HCT116 (cell line): ENCODE data around the gene LMO7. TPM values are rescaled to one million over a fixed set of nuclear protein-coding genes. Genes with fewer than 3 reads are reported as not detected.
"Not testable (repeated sequence)": the region's sequence is repeated elsewhere in the genome, so short reads cannot be mapped to it uniquely, and the experiment has no call there.

Source experiments
- ATAC-seq: fragments of 200-7000 bp; cut with Tn5 transposase; 2 replicates; pipeline ENCODE4 v1.9.1; 2020; ENCODE audit warnings: mild to moderate bottlenecking, moderate library complexity
- BruUV-seq: library from RNA; stranded (reverse); fragments of 400-500 nt; replicated peaks from 2 replicates; lab custom pipeline; 2021; lab: Mats Ljungman, UMichigan
- CTCF ChIA-PET: fragments of 300-600 bp; sonication (Branson Sonifier 250); formaldehyde crosslinking; loops from one replicate; lab custom pipeline; 2021; ENCODE audit warnings: antibody characterized with exemption; lab: Charles Lee
- POLR2A ChIA-PET: fragments of 300-600, 350-600 bp; sonication (Branson Sonifier 250); formaldehyde crosslinking; loops from one replicate; lab custom pipeline; 2021; ENCODE audit warnings: antibody characterized with exemption; lab: Charles Lee
- RAD21 ChIA-PET, 2 experiments: fragments of 300-600 bp; sonication (Branson Sonifier 250); formaldehyde crosslinking; loops; one replicate each; lab custom pipeline; 2023; ENCODE audit warnings: low total read pairs in 2 of 2; ENCODE audit not compliant: uncharacterized antibody in 2 of 2, unreplicated experiment in 2 of 2, low non-redundant PET in 1 of 2; lab: Charles Lee
- DNase-seq: peaks from one replicate; pipeline ENCODE4 v3.0.0-alpha.2; 2010; ENCODE audit warnings: low read depth, low spot score
- H2AFZ ChIP-seq: fragments of 200-600 bp; shearing (Covaris generic), sonication (generic); 2 replicates; pipeline ENCODE4 v1.6.1; 2017; ENCODE audit warnings: low read depth, mixed run types, mixed read lengths, antibody characterized with exemption, low read length; ENCODE audit not compliant: poor library complexity, severe bottlenecking
- H3K27ac ChIP-seq: 2 replicates; pipeline ENCODE4 v1.5.1; 2012; ENCODE audit warnings: low read depth, low read length
- H3K27me3 ChIP-seq: fragments of 200-600 bp; sonication (generic); 2 replicates; pipeline ENCODE4 v1.6.1; 2016; ENCODE audit warnings: mixed run types, low read length, mixed read lengths; ENCODE audit not compliant: insufficient read depth
- H3K36me3 ChIP-seq, 2 experiments: fragments of 200-500 bp in 1 of 2; fragments of 200-600 bp in 1 of 2; sonication (Bioruptor generic) in 1 of 2; sonication (generic) in 1 of 2; 2 replicates each; pipeline versions ENCODE4 v1.5.1 to v1.6.1; 2014 to 2016; ENCODE audit warnings: low read length in 2 of 2, inconsistent platforms in 1 of 2, mixed read lengths in 1 of 2, mixed run types in 1 of 2; ENCODE audit not compliant: insufficient read depth in 2 of 2, control insufficient read depth in 1 of 2
- H3K4me1 ChIP-seq, 2 experiments: fragments of 200-600 bp in 1 of 2; sonication (generic) in 1 of 2; 2 replicates each; pipeline versions ENCODE4 v1.5.1 to v1.6.1; 2012 to 2017; ENCODE audit warnings: low read length in 2 of 2, inconsistent platforms in 1 of 2, mild to moderate bottlenecking in 1 of 2, mixed read lengths in 1 of 2, mixed run types in 1 of 2, moderate library complexity in 1 of 2; ENCODE audit not compliant: insufficient read depth in 2 of 2, control insufficient read depth in 1 of 2
- H3K4me2 ChIP-seq: fragments of 200-600 bp; sonication (generic); 2 replicates; pipeline ENCODE4 v1.6.1; 2017; ENCODE audit warnings: mixed run types, low read length, mixed read lengths
- H3K4me3 ChIP-seq, 2 experiments: fragments of 200-600 bp in 1 of 2; sonication (generic) in 1 of 2; replicated peaks in 1 of 2; 2 replicates each; pipeline ENCODE4 v1.5.1; 2011 to 2016; ENCODE audit warnings: low read length in 2 of 2, control low read depth in 1 of 2, low read depth in 1 of 2, mild to moderate bottlenecking in 1 of 2, mixed read lengths in 1 of 2, mixed run types in 1 of 2
- H3K79me2 ChIP-seq: fragments of 200-600 bp; sonication (generic); 2 replicates; pipeline ENCODE4 v1.6.1; 2017; ENCODE audit warnings: mild to moderate bottlenecking, mixed run types, low read length, moderate library complexity, mixed read lengths; ENCODE audit not compliant: insufficient read depth
- H3K9ac ChIP-seq: fragments of 200-600 bp; sonication (generic); 2 replicates; pipeline ENCODE4 v1.6.1; 2016; ENCODE audit warnings: low read length, mixed read lengths
- H3K9me2 ChIP-seq: fragments of 200-600 bp; sonication (generic), shearing (Covaris generic); 2 replicates; pipeline ENCODE4 v1.6.1; 2017; ENCODE audit warnings: mixed run types, mild to moderate bottlenecking, moderate library complexity; ENCODE audit not compliant: insufficient read depth
- H3K9me3 ChIP-seq, 2 experiments: fragments of 200-500 bp in 1 of 2; fragments of 200-600 bp in 1 of 2; sonication (Bioruptor generic) in 1 of 2; sonication (generic) in 1 of 2; 2 replicates each; pipeline ENCODE4 v1.6.1; 2014 to 2017; ENCODE audit warnings: low read length in 2 of 2, mixed read lengths in 2 of 2, inconsistent platforms in 1 of 2, low read depth in 1 of 2, mild to moderate bottlenecking in 1 of 2, mixed run types in 1 of 2, moderate library complexity in 1 of 2; ENCODE audit not compliant: control insufficient read depth in 1 of 2, insufficient read depth in 1 of 2
- H4K20me1 ChIP-seq: fragments of 200-600 bp; sonication (generic), shearing (Covaris generic); 2 replicates; pipeline ENCODE4 v1.6.1; 2017; ENCODE audit warnings: mixed run types, mild to moderate bottlenecking, moderate library complexity; ENCODE audit not compliant: insufficient read depth
- EZH2 ChIP-seq: fragments of 200-600 bp; sonication (generic); IDR thresholded peaks from 2 replicates; pipeline ENCODE4 v1.6.1; 2017; ENCODE audit warnings: antibody characterized with exemption, mixed run types
- EZH2phosphoT487 ChIP-seq: fragments of 200-600 bp; IDR thresholded peaks from 2 replicates; pipeline ENCODE4 v1.6.1; 2018; ENCODE audit warnings: antibody characterized with exemption, borderline replicate concordance
- REST ChIP-seq: IDR thresholded peaks from 2 replicates; pipeline ENCODE4 v1.6.1; 2012; ENCODE audit warnings: low read depth
- SP1 ChIP-seq: IDR thresholded peaks from 2 replicates; pipeline ENCODE4 v1.6.1; 2012; ENCODE audit warnings: low read depth
- ZFX ChIP-seq: fragments of 450-650 bp; IDR thresholded peaks from 2 replicates; pipeline ENCODE4 v1.6.1; 2017
- ZNF274 ChIP-seq: fragments of 200-500 bp; sonication (Bioruptor generic); IDR thresholded peaks from 2 replicates; pipeline ENCODE4 v1.6.1; 2014; ENCODE audit warnings: mild to moderate bottlenecking, low read depth, low read length, inconsistent platforms
- intact Hi-C: fragments of 100-400 bp; cut with micrococcal nuclease; formaldehyde crosslinking; loops from 2 replicates; pipeline ENCODE4 v1.10.0; 2022
- total RNA-seq: library from RNA; stranded (reverse); gene quantifications from one replicate; pipeline ENCODE4 v1.2.1, GENCODE V29; 2021; ENCODE audit not compliant: unreplicated experiment

LMO7 gene
- total RNA-seq, 1 experiment from 2014 or later, result 8.1 TPM

DNA sequence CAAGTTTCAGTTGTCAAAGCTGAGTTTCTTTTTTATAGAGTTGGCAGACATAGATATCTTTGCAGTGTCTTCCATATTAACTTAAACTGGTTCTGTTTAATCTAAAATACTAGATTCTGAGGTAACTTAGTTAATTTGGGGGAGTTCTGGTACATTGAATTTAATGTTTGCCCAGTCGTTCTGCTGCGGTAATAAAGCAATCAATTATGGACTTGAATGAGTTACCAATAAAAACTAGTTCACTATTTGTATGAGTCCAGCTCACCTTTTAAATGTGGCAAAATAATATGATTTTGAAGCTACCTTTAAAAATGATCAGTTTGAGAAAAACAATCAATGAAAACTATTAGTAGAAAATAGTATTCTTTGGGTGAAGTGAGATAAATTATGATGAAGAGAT lies 90.2 kb downstream of the LMO7 start:
- intact Hi-C loops, result no loop called here
- Histone ChIP-seq H3K27me3 (no peaks in the 10 kb centered on the region), H3K9me2 (no peaks in the 10 kb centered on the region), H3K79me2 (no peaks in the 10 kb centered on the region), H3K27ac (no peak overlapping the region), H3K9ac (no peak overlapping the region), H3K9me3 (no peaks in the 10 kb centered on the region), H3K4me3 (no peak overlapping the region), H2AFZ (no peak overlapping the region), H3K4me2 (no peak overlapping the region)
- no peak for DNase-seq
- no peak for ATAC-seq
- ChIA-PET RAD21 (no interaction called here), POLR2A (interaction anchor here (1.0 kb wide), 1 partner anchor 22 kb away, joined by 4 read pairs; no protein-coding TSS in a partner anchor)
- TF ChIP-seq EZH2phosphoT487 (no peak), REST (no peak), ZNF274 (no peak), ZFX (no peak), SP1 (no peak), EZH2 (no peak)
- TF ChIP-seq, all 23 proteins: peak for 0
- CTCF ChIA-PET, result interaction anchor here (0.9 kb wide), 1 partner anchor 9 kb away, joined by 3 read pairs; no protein-coding TSS in a partner anchor
- H4K20me1 ChIP-seq, result no peaks in the 10 kb centered on the region
- no TSS peak for BruUV-seq
- no peaks in the 10 kb centered on the region for H3K36me3 ChIP-seq
- peaks cover 8 to 25% of the 10 kb centered on the region in 2 experiments; a peak in 3 of 4 replicates for H3K4me1 ChIP-seq

- H3K4me3 ChIP-seq, BruUV-seq, intact Hi-C loops, H3K36me3 ChIP-seq, CTCF ChIA-PET, H3K9me3 ChIP-seq, POLR2A ChIA-PET, H3K27ac ChIP-seq, ATAC-seq, DNase-seq, H3K4me2 ChIP-seq, H4K20me1 ChIP-seq, H3K9ac ChIP-seq, RAD21 ChIA-PET, H3K4me1 ChIP-seq, H3K9me2 ChIP-seq, H3K27me3 ChIP-seq, H3K79me2 ChIP-seq, H2AFZ ChIP-seq: not testable (repeated sequence)
Observed at GRCh38 chr13:75733113-75733512, 97.0 kb downstream of the LMO7 start.
